HG02798 (cell line): ENCODE data around the gene NMRK2.
"Not testable (repeated sequence)": the region's sequence is repeated elsewhere in the genome, so short reads cannot be mapped to it uniquely, and the experiment has no call there.

ENCODE experiments used
- ATAC-seq: cut with Tn5 transposase; IDR thresholded peaks from one replicate; pipeline ENCODE4 v1.9.1; 2021; ENCODE audit warnings: mild to moderate bottlenecking; ENCODE audit not compliant: unreplicated experiment, poor library complexity

The NMRK2 gene

DNA sequence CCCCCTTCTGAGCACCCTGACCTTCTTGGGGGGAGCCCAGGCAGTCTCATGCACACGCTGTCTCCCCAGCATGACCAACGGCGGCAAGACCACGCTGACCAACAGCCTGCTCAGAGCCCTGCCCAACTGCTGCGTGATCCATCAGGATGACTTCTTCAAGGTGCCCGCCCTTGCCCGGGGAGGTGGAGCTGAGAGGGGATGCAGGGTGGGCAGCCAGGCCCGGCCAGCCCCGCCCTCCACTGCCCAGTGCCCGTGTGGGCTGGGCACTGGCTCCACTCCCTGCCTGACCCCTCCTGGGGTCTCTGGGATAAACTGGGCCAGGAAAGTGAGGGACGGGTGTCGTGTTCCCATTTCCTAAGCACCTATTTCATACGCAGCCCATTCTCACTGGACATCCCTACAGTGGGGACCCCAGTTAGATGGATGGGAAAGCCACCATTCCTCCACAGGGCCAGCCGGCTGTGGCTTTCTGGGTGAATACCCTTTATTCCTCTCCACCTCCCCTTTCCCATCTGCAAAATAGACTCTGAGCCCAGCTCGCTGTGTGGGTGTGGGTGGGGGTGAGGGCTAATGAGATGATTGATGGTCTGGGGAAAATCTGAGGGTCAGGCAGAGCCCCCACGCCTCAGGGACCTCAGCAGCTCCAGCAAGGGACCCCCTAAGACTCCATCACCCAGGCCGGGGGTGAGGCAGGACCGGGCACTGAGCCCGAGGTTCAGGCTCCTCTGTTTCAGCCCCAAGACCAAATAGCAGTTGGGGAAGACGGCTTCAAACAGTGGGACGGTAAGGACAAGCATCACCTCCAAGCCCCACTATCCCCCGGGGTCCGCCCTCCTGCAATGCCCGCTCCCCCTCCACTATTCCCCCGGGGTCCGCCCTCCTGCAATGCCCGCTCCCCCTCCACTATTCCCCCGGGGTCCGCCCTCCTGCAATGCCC, 3.9 kb downstream of the NMRK2 start:
- no peak for ATAC-seq

DNA sequence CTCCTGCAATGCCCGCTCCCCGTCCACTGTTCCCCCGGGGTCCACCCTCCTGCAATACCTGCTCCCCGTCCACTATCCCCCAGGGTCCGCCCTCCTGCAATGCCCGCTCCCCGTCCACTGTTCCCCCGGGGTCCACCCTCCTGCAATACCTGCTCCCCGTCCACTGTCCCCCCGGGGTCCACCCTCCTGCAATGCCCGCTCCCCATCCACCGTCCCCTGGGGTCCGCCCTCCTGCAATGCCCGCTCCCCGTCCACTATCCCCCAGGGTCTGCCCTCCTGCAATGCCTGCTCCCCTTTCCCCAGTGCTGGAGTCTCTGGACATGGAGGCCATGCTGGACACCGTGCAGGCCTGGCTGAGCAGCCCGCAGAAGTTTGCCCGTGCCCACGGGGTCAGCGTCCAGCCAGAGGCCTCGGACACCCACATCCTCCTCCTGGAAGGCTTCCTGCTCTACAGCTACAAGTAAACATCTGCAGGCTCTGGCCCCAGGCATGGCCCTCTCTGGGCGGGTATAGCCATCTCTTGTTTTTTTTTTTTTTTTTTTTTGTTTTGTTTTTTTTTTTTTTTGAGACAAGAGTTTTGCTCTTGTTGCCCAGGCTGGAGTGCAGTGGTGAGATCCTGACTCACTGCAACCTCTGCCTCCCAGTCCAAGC, 5.6 kb downstream of the NMRK2 start:
- ATAC-seq: not testable (repeated sequence)

DNA sequence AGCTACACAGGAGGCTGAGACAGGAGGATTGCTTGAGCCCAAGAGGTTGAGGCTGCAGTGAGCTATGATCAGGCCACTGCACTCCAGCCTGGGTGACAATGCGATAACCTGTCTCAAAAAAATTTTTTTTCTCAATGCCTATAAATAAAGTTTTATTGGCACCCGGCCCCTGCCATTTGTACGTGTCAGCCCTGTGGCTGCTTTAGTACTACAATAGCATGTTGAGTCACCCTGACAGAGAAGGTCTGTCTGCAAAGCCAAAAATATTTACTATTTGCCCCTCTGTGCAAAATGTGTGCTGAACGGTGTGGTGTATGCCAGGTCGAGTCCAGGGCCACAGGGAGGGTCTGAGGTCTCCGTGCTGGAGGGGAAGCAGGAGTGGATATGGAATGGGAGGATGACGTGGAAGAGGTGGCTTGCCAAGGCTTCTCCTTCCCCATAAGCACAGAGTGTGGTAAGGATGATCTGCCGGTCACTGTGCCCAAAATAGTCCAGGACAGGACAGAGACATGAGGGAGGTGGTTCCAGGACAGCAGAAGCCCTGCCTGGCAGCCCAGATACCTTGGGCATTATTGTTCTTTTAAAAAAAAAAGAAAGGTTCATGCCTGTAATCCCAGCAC, 10.0 kb downstream of the NMRK2 start:
- ATAC-seq: no peak

DNA sequence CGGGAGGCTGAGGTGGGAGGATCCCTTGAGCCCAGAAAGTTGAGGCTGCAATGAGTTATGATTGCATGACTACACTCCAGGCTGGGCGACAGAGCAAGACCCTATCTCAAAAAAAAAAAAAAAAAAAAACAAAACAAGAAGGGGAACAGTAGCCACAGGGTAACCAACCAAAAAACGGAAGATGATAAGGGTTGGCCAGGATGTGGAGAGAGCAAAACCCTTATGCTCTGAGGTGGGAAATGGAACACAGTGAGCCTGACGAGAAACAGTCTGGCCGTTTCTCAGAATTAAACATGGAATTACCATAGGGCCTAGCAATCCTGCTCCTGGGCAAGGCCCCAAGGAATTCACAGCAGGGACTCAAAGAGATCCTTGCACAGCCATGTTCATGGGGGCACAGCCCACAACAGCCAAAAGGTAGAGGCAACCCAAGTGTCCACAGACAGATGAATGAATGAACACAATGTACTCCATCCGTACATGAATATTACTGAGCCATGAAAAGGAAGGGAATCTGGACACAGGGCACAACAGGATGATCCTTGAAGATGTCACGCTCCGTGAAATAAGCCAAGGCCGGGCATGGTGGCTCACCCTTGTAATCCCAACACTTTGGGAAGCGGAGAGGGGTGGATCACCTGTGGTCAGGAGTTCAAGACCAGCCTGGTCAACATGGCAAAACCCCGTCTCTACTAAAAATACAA, 11.3 kb downstream of the NMRK2 start:
- ATAC-seq: no peak

DNA sequence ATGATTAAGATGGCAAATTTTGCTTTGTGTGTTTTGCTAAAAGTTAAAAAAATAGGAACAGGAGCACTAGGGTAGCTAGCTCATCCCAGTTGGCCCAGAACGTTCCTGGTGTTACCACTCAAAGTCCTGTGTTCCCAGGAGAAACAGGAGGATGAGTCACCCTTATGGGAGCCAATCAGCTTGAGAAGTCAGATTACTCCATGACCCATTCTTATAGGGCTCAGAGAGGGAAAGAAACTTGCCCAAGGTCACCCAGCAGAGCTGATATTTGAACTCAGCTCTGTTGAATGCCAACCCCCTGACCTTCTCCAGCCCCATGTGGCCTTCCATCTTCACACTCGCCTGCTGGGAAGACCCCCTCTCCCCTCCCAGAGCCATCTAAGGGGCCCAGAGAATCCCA, 13.0 kb downstream of the NMRK2 start:
- no peak for ATAC-seq

DNA sequence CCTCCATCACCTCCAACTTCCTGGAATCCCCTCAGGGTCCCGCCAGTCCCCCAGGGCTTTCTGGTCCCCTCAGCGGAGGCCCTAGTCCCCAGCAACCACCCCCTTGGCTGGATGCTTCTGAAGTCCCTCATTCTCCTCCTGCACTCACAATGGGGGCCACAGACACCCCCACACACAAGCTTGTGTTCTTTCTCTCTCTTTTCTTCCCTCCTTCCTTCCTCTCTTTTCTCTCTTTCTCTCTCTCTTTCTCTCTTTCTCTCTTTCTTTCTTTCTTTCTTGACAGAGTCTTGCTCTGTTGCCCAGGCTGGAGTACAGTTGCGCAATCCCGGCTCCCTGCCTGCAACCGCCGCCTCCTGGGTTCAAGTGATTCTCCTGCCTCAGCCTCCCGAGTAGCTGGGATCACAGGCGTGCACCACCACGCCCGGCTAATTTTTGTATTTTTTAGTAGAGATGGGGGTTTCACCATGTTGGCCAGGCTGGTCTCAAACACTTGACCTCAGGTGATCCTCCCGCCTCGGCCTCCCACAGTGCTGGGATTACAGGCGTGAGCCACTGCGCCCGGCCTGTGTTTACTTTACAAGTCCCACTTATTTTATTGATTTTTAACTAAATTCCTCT, 14.6 kb downstream of the NMRK2 start:
- ATAC-seq: not testable (repeated sequence)

DNA sequence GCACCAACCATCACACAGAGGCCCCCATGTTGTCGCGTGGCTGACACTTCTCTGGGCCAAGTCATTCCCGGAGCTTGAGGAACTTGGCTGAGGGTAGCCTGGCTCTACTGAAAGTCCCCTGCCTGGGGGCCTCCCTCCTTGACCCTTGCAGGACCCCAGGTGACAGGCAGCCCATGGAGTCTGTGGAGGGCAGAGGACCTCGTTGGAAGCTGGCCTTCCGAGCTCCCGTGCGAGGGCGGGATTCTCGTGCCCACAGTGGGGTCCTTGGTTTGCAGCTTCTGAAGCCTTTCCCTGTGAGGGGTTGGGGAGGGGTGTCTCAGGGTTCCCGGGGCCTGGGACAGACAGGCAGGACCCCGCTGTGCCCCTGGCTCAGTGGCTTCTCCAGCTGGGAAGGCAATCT, 16.4 kb downstream of the NMRK2 start:
- ATAC-seq: no peak

DNA sequence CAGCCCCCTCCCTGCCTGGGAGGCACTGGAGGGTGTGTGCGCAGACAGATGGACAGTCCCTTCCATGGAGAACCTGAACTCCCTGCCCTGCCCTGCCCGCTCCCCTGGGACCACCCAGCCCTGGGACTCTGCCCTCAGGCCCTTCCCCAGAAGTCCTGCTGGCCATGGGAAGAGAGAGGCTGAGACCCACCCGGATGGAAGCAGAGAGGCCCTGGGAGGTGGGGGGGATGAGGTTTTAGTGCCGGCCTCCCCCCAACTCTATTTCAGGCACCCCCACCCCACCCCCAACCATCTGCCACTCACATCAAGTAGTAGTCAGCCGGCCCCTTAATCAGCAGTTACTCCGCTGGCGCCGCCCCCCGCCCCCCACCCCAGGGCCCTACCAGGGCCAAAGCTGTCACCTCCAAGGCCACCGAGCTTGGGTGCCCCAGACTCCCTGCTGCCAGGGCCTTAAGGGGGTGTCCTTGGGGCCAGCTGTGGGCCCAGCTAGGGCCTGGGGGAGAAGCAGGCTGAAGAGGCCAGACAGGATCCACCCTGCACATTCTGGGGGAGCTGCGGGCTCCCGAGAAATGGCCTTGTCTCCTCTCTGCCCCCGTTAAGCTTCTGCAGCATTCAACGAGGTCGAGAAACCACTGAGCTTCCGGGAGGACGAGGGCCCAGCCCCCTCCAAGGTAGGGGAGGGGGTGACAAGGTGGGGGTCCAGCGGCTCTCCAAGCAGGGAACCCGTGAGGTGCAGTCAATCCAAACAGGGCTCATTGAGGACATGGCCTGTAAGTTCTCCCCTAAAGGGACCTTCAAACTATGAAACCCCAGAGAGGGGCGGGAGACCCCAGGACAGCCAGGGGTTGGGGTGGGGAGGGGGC, 17.4 kb downstream of the NMRK2 start:
- no peak for ATAC-seq

DNA sequence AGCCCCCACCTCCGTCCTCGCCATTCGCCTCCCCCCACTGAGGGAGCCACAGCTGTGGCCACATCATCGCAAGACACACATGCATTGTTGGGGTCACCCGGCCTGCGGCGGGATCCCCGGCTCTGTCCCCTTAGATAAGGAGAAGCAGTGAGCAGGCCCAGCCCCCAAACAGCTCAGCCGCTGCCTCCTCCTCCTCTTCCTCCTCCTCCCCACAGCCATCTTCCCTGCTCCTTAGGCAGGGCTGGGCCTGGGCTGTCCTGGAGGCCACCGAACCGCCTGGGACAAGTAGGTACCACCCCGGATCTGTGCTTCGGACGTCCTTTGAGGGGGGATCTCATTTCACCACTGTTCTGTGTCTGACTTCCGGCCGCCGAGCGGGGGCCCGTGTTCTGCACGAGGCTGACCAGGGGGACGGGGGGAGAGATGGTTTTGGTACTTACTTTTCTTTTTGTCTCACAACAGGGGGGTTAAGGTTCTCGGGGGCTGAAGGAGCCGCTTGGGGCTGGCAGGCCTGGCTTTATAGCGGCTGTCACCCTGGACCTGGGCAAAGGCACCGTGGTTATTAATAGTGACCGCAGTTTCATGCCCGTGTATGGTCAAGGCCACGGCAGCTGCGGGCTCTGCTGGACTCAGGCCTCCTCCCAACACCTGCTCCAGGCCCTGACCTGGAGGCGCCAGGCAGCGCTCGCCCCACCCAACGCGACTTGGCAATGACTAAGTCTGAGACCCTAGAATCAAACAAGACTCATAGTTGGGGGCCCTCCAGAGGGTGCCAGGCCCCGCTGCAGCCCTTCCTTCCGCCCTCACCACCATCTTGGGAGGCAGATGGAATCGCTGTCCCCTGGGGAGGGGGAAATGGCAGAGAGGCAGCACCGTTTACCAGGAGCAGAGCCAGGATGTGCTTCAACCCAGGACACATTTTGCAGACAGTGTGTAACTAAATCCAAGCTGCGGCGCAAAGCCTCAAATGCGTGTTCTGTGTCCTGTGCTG, 18.3 kb downstream of the NMRK2 start:
- ATAC-seq: no peak

DNA sequence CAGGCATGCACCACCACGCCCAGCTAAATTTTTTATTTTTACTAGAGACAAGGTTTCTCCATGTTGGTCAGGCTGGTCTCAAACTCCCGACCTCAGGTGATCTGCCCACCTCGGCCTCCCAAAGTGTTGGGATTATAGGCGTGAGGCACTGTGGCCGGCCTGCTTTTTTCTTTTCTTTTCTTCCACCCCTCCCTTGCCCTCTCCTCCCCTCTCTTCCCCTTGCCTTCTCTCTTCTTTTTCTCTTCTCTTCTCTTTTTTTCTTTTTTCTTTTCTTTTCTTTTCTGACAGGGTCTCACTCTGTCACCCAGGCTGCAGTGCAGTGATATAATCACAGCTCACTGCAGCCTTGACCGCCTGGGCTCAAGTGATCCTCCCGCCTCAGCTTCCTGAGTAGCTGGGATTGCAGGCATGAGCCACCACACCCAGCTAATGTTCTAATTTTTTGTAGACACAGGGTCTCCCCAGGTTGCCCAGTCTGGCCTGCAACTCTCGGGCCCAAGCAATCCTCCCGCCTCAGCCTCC, 19.9 kb downstream of the NMRK2 start:
- not testable (repeated sequence) for ATAC-seq

DNA sequence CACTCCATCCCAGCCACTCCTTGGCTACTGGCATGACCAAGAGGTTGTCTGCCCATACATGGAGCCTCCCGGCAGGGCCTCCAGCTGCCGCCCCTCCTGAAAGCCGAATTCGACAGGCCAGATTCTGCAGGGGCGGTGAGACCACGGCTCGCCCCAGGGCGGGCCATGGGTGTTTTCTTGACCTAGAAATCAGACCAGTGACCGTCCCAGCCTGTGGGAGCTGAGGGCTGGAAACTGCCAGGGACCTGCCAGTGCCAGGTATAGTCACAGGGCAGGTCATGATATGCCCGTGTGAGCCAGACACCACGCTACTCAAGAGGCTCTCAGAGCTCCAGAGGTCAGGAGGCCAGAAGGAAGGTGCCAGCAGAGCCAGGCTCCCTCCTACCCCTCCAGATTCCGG, 21.2 kb downstream of the NMRK2 start:
- no peak for ATAC-seq

DNA sequence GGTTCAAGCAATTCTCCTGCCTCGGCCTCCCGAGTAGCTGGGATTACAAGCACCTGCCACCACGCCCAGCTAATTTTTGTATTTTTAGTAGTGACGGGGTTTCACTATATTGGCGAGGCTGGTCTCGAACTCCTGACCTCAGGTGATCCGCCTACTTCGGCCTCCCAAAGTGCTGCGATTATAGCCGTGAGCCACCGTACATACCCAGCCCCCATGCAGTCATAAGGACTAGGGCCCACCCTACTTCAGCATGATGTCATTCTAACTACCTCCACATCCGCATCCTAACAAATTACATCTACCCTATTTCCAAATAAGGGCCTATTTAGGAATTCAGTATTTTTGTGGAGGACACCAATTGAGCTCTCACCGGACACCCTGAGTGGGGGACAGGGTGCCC, 22.4 kb downstream of the NMRK2 start:
- ATAC-seq: not testable (repeated sequence)

DNA sequence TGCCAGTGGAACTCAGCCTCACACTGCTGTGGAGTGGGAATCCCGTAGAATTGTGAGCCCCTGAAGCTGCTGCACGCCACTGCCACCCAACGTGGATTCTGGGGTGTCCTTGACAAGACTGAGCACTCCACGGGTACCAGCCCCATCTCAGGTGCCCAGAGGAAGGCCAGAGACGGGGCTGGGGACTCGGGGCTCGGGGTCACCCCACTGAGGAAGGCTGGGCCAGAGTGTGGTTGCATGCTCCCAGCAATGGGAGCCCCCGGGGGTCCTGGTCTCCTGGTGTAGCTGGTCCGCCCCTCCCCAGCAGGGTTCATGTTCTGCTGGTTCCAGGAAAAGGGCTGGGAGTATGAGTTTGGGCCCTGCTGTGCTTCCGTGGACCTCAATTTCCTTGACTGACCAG, 22.8 kb downstream of the NMRK2 start:
- ATAC-seq: no peak

DNA sequence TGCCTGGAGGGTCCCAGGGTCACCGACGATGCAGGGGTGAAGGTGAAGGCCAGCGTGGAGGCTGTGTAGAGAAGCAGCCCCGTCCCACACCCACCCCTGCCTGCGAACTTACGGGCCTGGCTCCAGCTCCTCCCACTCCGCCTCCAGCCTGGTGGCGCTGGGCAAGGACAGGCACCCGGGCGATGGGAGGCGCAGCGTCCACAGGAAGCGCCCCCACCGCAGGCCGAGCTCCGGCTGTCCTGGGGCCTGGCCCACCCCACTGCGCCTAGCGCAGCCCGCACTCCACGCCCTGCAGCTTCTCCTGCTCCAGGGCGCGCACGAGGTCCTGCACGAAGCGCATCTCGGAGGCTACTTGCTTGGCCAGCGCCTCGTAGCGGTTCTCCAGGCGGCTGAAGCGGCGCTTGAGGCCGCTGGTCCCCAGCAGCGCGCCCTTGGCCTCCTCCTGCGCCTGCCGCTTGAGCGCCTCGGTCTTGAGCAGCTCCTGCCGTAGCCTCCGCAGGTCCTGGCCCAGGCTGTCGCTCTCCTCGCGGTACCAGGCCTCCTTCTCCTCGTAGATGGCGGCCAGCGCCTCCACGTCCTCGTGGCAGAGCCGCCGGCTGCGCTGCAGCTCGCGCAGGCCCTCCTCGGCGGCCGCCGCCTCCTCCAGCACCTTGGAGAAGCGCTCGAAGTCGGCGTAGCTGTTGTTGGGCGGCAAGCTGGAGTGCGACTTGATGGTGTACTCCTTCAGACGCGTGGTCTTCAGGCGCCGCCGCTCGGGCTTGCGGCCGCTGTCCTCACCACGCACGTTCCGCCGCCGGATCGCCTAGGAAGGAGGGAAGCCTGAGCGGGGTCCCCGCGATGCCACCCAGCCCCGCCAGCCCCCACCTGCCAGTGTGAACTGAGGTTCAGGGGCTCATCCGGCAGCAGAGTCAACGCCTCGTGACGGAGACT, 26.2 kb downstream of the NMRK2 start:
- ATAC-seq: no peak

DNA sequence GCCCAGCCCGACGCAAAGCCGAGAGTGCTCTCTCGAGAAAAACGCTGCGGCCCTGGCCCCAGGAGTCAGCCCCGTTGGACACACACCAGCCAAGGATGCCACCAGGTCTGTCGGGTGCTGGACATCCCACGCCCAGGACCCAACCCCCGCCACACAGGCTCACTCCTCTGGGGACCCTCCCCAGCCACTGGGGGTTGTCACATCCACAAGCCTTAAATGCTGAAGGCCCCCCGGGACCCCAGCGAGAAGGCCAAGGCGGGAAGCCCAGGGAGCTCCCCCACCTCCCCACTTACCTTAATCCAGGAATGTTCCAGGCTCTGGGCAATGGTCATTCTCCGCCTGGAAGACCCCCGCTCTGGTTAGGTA, 26.9 kb downstream of the NMRK2 start:
- ATAC-seq: no peak

DNA sequence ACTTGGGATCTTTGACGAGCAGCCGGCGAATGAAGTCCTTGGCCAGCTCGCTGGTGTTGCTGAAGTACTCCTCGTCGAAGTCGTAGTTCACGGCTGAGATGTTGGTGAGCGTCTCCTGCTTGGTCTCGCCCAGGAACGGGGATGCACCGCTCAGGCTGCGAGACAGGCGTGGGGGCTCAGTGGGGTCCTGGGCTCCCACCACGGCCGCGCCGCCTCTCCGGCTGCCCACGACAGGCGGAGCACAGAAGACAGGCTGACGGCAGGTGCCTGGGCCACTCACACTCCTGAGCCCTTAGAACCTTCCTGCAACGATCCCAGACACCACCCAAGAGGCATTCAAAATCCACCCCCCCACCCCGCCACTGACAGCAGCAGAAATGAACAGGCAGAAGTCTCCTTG, 28.1 kb downstream of the NMRK2 start:
- no peak for ATAC-seq
